BLaER1 (cell line): ENCODE results near the gene TMEM131.
"Not testable (repeated sequence)": the region's sequence is repeated elsewhere in the genome, so short reads cannot be mapped to it uniquely, and the experiment has no call there.

ENCODE experiments used
- H3K27ac ChIP-seq: shearing (Covaris generic); formaldehyde crosslinking; 2 replicates; pipeline ENCODE4 v1.8.1; 2022
- H3K27me3 ChIP-seq: shearing (Covaris generic); formaldehyde crosslinking; 2 replicates; pipeline ENCODE4 v1.8.1; 2022
- H3K36me3 ChIP-seq: shearing (Covaris generic); formaldehyde crosslinking; 2 replicates; pipeline ENCODE4 v1.8.1; 2022
- H3K4me1 ChIP-seq: shearing (Covaris generic); formaldehyde crosslinking; 2 replicates; pipeline ENCODE4 v1.8.1; 2022
- H3K4me2 ChIP-seq: shearing (Covaris generic); formaldehyde crosslinking; 2 replicates; pipeline ENCODE4 v1.8.1; 2022
- H3K4me3 ChIP-seq: shearing (Covaris generic); formaldehyde crosslinking; 2 replicates; pipeline ENCODE4 v1.8.1; 2022
- H3K9ac ChIP-seq: shearing (Covaris generic); formaldehyde crosslinking; 2 replicates; pipeline ENCODE4 v1.8.1; 2022
- H3K9me3 ChIP-seq: shearing (Covaris generic); formaldehyde crosslinking; 2 replicates; pipeline ENCODE4 v1.8.1; 2022
- H4K20me1 ChIP-seq: shearing (Covaris generic); formaldehyde crosslinking; 2 replicates; pipeline ENCODE4 v1.8.1; 2022
- Cebpa-rat ChIP-seq: shearing (Covaris generic); IDR thresholded peaks from 2 replicates; pipeline ENCODE4 v1.8.1; 2022

Gene TMEM131

DNA sequence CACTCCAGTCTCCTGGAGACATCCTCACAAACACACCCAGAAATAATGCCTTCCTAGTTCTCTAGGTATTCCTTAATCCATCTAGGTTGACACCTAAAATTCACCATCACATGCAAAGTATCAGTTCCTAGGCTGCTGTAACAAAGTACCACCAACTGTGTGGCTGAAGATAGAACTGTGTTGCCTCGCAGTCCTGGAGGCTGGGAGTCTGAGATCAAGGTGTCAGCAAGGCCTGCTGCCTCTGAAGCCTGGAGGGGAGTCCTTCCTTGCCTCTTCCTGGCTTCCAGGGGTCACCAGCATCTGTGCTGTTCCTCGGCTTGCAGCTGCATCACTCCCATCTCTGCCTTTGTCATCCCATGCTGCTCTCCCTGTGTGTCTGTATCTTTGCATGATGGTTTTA is 36.3 kb upstream of the TMEM131 start:
- Histone ChIP-seq H4K20me1 (no peaks in the 10 kb centered on the region), H3K4me1 (peaks cover 17% of the 10 kb centered on the region), H3K9me3 (no peaks in the 10 kb centered on the region), H3K27ac (no peak overlapping the region), H3K4me3 (no peak overlapping the region), H3K9ac (no peak overlapping the region), H3K27me3 (no peaks in the 10 kb centered on the region), H3K4me2 (no peak overlapping the region), H3K36me3 (no peaks in the 10 kb centered on the region)
- TF ChIP-seq Cebpa-rat: no peak

DNA sequence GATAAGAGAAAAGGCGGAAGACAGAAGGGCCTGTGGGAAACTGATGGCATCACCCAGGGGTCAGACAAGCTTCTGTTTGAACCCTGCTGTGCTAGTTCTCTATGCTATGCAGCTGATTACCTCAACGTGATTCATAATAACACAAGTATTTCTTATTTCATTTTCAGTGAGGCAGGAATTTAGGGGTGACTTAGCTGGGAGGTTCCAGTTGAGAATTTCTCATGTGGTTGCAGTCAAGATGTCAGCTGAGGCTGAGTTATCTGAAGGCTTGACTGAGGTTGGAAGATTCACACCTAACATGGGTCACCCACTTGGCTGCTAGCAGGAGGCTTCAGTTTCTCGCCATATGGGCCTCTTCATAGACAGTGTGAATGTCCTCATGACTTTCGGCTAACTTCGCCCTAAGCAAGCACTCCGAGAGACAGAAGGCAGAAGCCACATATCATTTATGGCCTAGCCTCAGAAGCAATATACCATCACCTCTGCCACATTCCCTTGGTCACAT is 34.0 kb upstream of the TMEM131 start:
- H3K4me1 ChIP-seq: peaks cover 33% of the 10 kb centered on the region
- H3K9ac ChIP-seq: no peak overlapping the region
- no peak overlapping the region for H3K27ac ChIP-seq
- no peaks in the 10 kb centered on the region for H3K9me3 ChIP-seq
- TF ChIP-seq Cebpa-rat: no peak
- no peaks in the 10 kb centered on the region for H3K27me3 ChIP-seq
- no peak overlapping the region for H3K4me2 ChIP-seq
- H3K36me3 ChIP-seq: no peaks in the 10 kb centered on the region
- H3K4me3 ChIP-seq: no peak overlapping the region
- no peaks in the 10 kb centered on the region for H4K20me1 ChIP-seq

DNA sequence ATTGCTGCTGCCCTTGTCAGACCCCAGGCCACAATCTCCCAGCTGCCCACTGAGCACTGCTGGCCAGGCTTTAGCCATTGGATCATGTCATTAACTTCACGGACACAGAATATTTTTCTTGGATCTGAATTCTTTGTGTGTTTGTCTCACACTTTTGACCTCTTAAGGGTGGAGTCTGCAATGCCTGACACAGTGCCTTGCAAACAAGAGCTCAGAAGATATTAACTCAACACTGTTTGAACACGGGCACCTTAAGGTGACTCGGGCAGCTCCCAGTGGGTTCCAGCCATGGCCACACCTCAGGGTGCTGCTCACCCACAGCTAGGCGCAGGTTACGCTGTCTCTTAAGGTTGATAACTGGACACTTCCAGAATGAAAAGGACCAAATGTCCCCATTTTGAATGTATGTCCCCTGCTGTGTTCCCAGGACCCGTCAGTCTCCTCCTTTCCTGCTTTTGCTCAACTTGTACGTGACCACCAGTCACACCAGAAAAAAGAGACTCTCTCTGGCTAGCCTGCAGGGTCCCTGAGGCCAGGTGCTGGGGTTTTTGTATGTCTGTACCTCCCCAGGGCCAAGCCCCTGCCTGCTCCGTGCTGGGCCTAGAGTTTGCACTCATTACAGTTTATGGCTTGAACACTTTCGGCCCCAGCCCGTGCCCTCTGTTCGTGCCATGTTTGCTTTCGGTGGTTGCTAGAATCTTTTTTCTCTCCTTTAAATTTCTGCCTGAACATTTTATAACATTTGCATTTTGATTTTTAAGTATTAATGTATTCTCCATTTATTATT is 33.4 kb upstream of the TMEM131 start:
- no peak overlapping the region for H3K4me2 ChIP-seq
- no peaks in the 10 kb centered on the region for H3K27me3 ChIP-seq
- no peak overlapping the region for H3K4me3 ChIP-seq
- no peak overlapping the region for H3K27ac ChIP-seq
- no peaks in the 10 kb centered on the region for H4K20me1 ChIP-seq
- no peak for TF ChIP-seq Cebpa-rat
- H3K9me3 ChIP-seq: no peaks in the 10 kb centered on the region
- no peaks in the 10 kb centered on the region for H3K36me3 ChIP-seq
- H3K4me1 ChIP-seq: peaks cover 33% of the 10 kb centered on the region
- H3K9ac ChIP-seq: no peak overlapping the region

DNA sequence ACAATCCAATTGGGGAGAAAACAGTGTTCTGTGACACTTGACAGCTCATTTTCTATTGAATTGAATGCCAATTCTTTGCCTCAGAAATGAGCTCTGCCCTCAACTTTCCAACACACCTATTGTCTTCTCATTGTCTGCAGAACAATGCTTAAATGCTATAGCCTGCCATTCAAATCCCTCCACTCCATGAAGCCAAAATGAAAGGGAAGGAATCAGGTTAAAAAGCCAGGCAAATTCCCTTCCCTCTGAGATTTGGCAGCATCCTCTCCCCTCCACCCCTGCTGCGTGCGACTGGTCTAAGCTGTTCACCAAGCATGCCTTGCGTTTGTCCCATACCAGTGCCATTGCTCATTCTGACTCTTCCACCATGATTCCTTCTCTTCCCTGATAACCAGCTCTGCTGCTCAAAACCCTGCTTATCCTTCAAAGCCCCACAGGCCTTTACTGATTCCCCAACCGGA is 32.4 kb upstream of the TMEM131 start:
- no peak overlapping the region for H3K4me3 ChIP-seq
- no peak for TF ChIP-seq Cebpa-rat

GRCh38 chr2:98027538-98027937 is 31.8 kb upstream of the TMEM131 start:
- Histone ChIP-seq H3K4me1 (peaks cover 33% of the 10 kb centered on the region), H3K9me3 (no peaks in the 10 kb centered on the region), H4K20me1 (no peaks in the 10 kb centered on the region), H3K27me3 (no peaks in the 10 kb centered on the region), H3K4me2 (peak overlapping the region; percentile 73), H3K4me3 (no peak overlapping the region), H3K9ac (no peak overlapping the region), H3K27ac (no peak overlapping the region), H3K36me3 (no peaks in the 10 kb centered on the region)
- TF ChIP-seq Cebpa-rat: no peak

More for the DNA sequence above, 32.4 kb upstream of the TMEM131 start:
- peak overlapping the region; percentile 73 for H3K4me2 ChIP-seq
- no peak overlapping the region for H3K27ac ChIP-seq
- no peaks in the 10 kb centered on the region for H3K27me3 ChIP-seq
- H3K9me3 ChIP-seq: no peaks in the 10 kb centered on the region
- H3K4me1 ChIP-seq: peaks cover 33% of the 10 kb centered on the region
- no peaks in the 10 kb centered on the region for H4K20me1 ChIP-seq
- H3K36me3 ChIP-seq: no peaks in the 10 kb centered on the region
- no peak overlapping the region for H3K9ac ChIP-seq

DNA sequence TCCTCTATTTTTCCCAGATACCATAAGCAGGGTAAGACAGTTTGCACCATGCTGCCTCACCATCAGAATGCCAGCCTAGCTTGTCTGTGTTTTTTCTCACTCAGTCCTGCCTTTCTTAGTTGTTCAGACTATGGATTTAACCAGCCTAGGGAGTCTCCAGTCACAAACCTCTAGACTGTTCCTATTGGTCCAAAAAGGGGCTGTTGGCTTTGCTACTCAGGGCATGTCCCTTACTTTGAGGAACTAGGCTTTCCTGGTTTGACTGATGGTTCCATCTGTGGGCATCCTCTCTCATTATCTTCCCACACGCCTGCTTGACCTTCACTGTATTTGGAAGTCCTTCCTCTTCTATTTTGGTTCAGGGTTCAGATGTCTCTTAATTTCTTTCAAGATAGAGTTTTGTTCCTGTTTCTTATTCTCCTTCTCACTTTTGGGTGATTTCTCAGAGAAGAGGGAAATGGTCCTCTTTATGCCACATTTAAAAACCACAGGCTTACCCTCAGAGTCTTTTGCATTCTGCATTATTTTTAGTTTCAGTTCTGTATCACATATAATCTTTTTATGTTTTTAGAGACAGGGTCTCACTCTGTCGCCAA is 31.3 kb upstream of the TMEM131 start:
- no peak overlapping the region for H3K9ac ChIP-seq
- no peak for TF ChIP-seq Cebpa-rat
- peak overlapping the region; percentile 38; the same call in 1 of the 2 replicates for H3K4me3 ChIP-seq
- no peaks in the 10 kb centered on the region for H4K20me1 ChIP-seq
- H3K4me2 ChIP-seq: peak overlapping the region; percentile 73
- 0 out of 2 replicates have a peak overlapping the region, but pooled peaks have one; percentile 2 for H3K27ac ChIP-seq
- H3K4me1 ChIP-seq: peaks cover 33% of the 10 kb centered on the region
- no peaks in the 10 kb centered on the region for H3K9me3 ChIP-seq
- H3K36me3 ChIP-seq: no peaks in the 10 kb centered on the region
- H3K27me3 ChIP-seq: no peaks in the 10 kb centered on the region

DNA sequence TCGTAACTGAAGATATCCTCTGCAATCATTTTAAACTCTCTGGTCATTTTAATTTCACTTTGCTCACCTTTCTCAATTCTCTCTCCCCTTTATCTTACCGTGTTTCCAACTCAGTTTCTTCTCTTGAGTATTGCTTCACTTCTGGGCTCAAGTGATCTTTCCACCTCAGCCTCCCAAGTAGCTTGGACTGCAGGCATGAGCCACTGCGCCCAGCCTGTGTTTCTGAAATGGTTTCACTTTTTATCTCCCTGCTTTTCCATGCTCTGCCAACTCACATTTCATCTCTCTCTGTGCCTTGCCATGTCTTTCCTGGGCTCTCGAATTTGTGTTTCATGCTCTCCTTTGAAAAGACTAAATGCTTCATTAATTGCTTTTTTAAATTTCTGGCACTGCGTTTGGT is 30.5 kb upstream of the TMEM131 start:
- Histone ChIP-seq H4K20me1 (no peaks in the 10 kb centered on the region), H3K4me3 (peak overlapping the region; percentile 38), H3K4me1 (peaks cover 35% of the 10 kb centered on the region), H3K9me3 (no peaks in the 10 kb centered on the region), H3K27ac (peak overlapping the region; percentile 2), H3K9ac (peak overlapping the region; percentile 55), H3K4me2 (peak overlapping the region; percentile 73), H3K27me3 (no peaks in the 10 kb centered on the region), H3K36me3 (no peaks in the 10 kb centered on the region)
- TF ChIP-seq Cebpa-rat: peak; percentile 60

DNA sequence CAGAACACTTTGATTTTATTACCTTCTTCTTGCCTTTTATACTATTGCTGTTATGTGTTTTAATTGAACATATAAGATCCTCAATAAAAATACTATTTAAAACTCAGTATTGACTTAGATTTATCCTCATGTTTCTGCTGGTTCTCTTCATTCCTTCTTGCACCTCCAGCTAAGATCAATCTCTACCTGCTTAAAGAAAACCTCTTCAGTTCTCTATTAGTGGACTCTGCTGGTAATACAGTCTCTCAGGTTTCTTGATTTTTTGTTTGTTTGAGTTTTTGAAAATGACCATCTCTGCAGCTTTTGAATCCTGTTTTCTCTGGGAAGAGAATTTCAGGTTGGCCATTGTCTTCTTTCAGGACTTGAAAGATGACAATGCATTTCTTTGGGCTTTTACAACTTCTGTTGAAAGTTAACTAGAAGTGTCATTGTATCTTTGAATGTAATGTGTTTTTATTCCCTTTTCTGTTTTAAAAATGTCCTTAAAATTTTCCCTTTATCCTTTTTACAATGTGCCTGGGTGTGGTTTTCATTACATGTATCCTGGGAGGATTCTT is 29.8 kb upstream of the TMEM131 start:
- no peak overlapping the region for H3K27ac ChIP-seq
- H3K36me3 ChIP-seq: no peaks in the 10 kb centered on the region
- H3K9me3 ChIP-seq: peaks cover under 1% of the 10 kb centered on the region; the same call in 1 of the 2 replicates
- H3K4me2 ChIP-seq: peak overlapping the region; percentile 73
- no peaks in the 10 kb centered on the region for H3K27me3 ChIP-seq
- H3K9ac ChIP-seq: no peak overlapping the region
- no peaks in the 10 kb centered on the region for H4K20me1 ChIP-seq
- peaks cover 39% of the 10 kb centered on the region for H3K4me1 ChIP-seq
- H3K4me3 ChIP-seq: no peak overlapping the region
- TF ChIP-seq Cebpa-rat: no peak

DNA sequence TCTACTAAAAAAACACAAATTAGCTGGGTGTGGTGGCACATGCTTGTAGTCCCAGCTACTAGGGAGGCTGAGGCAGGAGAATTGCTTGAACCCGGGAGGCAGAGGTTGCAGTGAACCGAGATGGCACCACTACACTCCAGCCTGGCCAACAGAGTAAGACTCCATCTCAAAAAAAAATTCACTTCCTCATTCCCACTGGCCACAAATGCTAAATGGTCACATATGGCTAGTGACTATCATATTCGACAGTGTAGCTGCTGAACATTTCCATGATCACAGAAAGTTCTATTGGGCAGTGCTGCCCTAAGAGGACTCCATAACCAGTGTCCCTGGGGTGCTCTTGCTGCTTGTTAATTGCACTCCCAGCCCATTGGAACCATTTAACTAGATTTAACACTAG is 26.3 kb upstream of the TMEM131 start:
- H3K4me2 ChIP-seq, H3K36me3 ChIP-seq, H3K4me3 ChIP-seq, H3K27me3 ChIP-seq, H3K27ac ChIP-seq, H4K20me1 ChIP-seq, H3K9ac ChIP-seq: not testable (repeated sequence)
- H3K9me3 ChIP-seq: peaks cover 12% of the 10 kb centered on the region; the same call in 1 of the 2 replicates
- H3K4me1 ChIP-seq: peaks cover 21% of the 10 kb centered on the region
